Measurements from ENCODE around the gene GTF3C5. TPM values are rescaled to one million over a fixed set of nuclear protein-coding genes. Genes with fewer than 3 reads are reported as not detected.

GTF3C5 gene
- polyA plus RNA-seq, 1 donor from 2014 or later: 103 TPM

GRCh38 chr9:133099726-133100505 lies 69.1 kb downstream of the GTF3C5 start:
- no peaks in the 10 kb centered on the region for H3K79me2 ChIP-seq (replicated peaks; ENCODE audit: insufficient read depth, low read length)
- no peaks in the 10 kb centered on the region for H3K27me3 ChIP-seq (ENCODE audit: insufficient read depth, low read depth, low read length)
- no peak overlapping the region for H3K4me2 ChIP-seq (ENCODE audit: low read length)
- H3K27ac ChIP-seq (ENCODE audit: low read length): no peak overlapping the region
- H3K9me2 ChIP-seq (ENCODE audit: insufficient read depth, low read length): no peaks in the 10 kb centered on the region
- no peak overlapping the region for H3K9ac ChIP-seq (ENCODE audit: low read length)
- H3F3A ChIP-seq (ENCODE audit: insufficient read depth, low read length, poor library complexity, severe bottlenecking): no peaks in the 10 kb centered on the region
- H3K4me3 ChIP-seq (ENCODE audit: low read length): no peak overlapping the region
- peaks cover 5% of the 10 kb centered on the region for H3K9me3 ChIP-seq (ENCODE audit: low read length)
- no peak overlapping the region for H2AFZ ChIP-seq (ENCODE audit: low read depth, low read length)
- H3K36me3 ChIP-seq (ENCODE audit: insufficient read depth, low read length): peaks cover 31% of the 10 kb centered on the region
- H4K20me1 ChIP-seq (ENCODE audit: insufficient read depth): no peaks in the 10 kb centered on the region
- no peak for TF ChIP-seq RAD21 (conservative IDR thresholded peaks at IDR 0.05)
- no peak for TF ChIP-seq CTCF (IDR thresholded peaks at IDR 0.05; ENCODE audit: poor library complexity, severe bottlenecking)
- TF ChIP-seq MXI1 (conservative IDR thresholded peaks at IDR 0.05; ENCODE audit: poor library complexity, severe bottlenecking): no peak
- TF ChIP-seq REST (IDR thresholded peaks at IDR 0.05; ENCODE audit: borderline replicate concordance): no peak
- TF ChIP-seq EP300 (conservative IDR thresholded peaks at IDR 0.05; ENCODE audit: poor library complexity, severe bottlenecking): no peak
- no peak for TF ChIP-seq SMC3 (conservative IDR thresholded peaks at IDR 0.05; ENCODE audit: poor library complexity)
- TF ChIP-seq POLR2AphosphoS5 (IDR thresholded peaks at IDR 0.05): no peak
- TF ChIP-seq EZH2 (IDR thresholded peaks at IDR 0.05; ENCODE audit: borderline replicate concordance, insufficient read depth, low read length, poor library complexity, severe bottlenecking): no peak
- TF ChIP-seq TAF1 (IDR thresholded peaks at IDR 0.05; ENCODE audit: low read depth): no peak

GRCh38 chr9:133100506-133101355 lies 69.9 kb downstream of the GTF3C5 start:
- TF ChIP-seq REST (IDR thresholded peaks at IDR 0.05; ENCODE audit: borderline replicate concordance) (no peak), POLR2AphosphoS5 (IDR thresholded peaks at IDR 0.05) (no peak), EZH2 (IDR thresholded peaks at IDR 0.05; ENCODE audit: borderline replicate concordance, insufficient read depth, low read length, poor library complexity, severe bottlenecking) (no peak), TAF1 (IDR thresholded peaks at IDR 0.05; ENCODE audit: low read depth) (no peak)
- H3K4me2 ChIP-seq (ENCODE audit: low read length): no peak overlapping the region
- H3K9ac ChIP-seq (ENCODE audit: low read length): no peak overlapping the region
- H3K27ac ChIP-seq (ENCODE audit: low read length): no peak overlapping the region
- H4K20me1 ChIP-seq (ENCODE audit: insufficient read depth): no peaks in the 10 kb centered on the region
- H3F3A ChIP-seq (ENCODE audit: insufficient read depth, low read length, poor library complexity, severe bottlenecking): no peaks in the 10 kb centered on the region
- peaks cover 31% of the 10 kb centered on the region for H3K36me3 ChIP-seq (ENCODE audit: insufficient read depth, low read length)
- H3K27me3 ChIP-seq (ENCODE audit: insufficient read depth, low read depth, low read length): no peaks in the 10 kb centered on the region
- H3K79me2 ChIP-seq (replicated peaks; ENCODE audit: insufficient read depth, low read length): no peaks in the 10 kb centered on the region
- H3K4me3 ChIP-seq (ENCODE audit: low read length): no peak overlapping the region
- no peak overlapping the region for H2AFZ ChIP-seq (ENCODE audit: low read depth, low read length)
- H3K9me3 ChIP-seq (ENCODE audit: low read length): peaks cover 5% of the 10 kb centered on the region
- H3K9me2 ChIP-seq (ENCODE audit: insufficient read depth, low read length): no peaks in the 10 kb centered on the region

Measured in neural cell (in vitro differentiated cells).